Measurements from ENCODE around the gene TEAD2.

The TEAD2 gene

Small RNA genes lying within 50 kb of the gene (small RNA-seq; reads per million reads assigned to genes)
- gene MIR4324: 0 reads per million in 2 experiments

Measured in SK-N-DZ (cell line).